Measurements from ENCODE around the gene ELP5. TPM values are rescaled to one million over a fixed set of nuclear protein-coding genes. Genes with fewer than 3 reads are reported as not detected.

Gene ELP5
- total RNA-seq, 1 experiment from 2014 or later, result 49.6 TPM

DNA sequence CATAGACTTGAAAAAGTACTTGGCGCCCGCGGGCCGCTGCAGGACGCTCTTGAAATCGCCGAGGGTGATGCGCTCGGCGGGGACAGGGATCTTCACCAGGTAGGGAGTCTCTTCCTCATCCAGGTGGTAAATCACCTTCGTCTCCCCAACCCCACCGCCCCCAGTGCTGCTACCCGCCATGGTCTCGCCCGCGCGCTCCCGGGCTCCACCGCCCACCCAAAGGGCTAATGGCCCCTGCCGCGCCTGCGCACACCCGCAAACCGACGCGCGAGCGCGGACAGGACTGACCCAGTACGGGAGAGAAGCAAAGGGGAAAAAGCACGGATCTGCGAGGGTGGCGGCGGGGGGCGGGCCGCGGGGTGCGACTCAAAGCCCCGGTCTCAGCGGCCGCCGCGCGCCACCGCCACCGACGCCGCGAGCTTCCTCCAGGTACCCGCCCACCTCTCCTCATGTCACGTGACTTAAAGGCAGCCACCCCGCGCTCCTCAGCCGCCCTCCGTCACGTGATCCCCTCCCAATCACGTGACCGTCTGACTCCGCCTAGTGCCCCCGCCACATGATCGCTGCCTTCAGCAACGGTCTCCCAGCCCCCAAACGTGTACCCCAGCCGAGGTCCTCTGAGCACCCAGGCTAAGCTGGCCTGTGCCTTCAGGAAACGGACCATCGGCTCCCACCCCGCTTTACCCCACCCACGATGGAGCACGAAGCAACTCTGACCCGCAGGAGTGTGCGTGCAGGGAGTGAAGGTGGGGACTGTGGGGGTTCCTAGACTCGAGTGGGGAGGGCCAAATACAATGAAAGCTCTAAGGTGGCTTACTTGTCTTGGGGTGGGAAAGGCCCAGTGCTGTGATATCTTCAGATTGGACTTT lies 17.7 kb upstream of the ELP5 start, which contains the start of gene DVL2:
Gene DVL2, minus strand, starts transcription at position 435 of the 869 bp plus-strand sequence. Its CDS starts 255 bp downstream, at position 180.
- Histone ChIP-seq H3K4me2 (ENCODE audit: insufficient read depth, insufficient read length, low read length) (peak within 1 kb of the TSS; percentile 92), H2BK15ac (ENCODE audit: low read depth, low read length) (no peak within 1 kb of the TSS), H3K14ac (ENCODE audit: insufficient read depth, low read length) (peak within 1 kb of the TSS; percentile 70; the same call in 1 of the 2 replicates), H3K4me1 (ENCODE audit: insufficient read depth, low read length) (no peaks in the 10 kb centered on the region), H3K79me2 (ENCODE audit: insufficient read depth, low read length) (peaks cover 23% of the 10 kb centered on the region; the same call in 1 of the 2 replicates), H2BK12ac (ENCODE audit: insufficient read length, low read depth, low read length) (no peak within 1 kb of the TSS), H2AK5ac (ENCODE audit: insufficient read length, low read length) (no peak within 1 kb of the TSS), H2BK120ac (ENCODE audit: low read depth, low read length, poor library complexity, severe bottlenecking) (no peak within 1 kb of the TSS), H3K27me3 (ENCODE audit: insufficient read depth, low read length) (no peaks in the 10 kb centered on the region), H4K20me1 (ENCODE audit: control insufficient read depth, insufficient read depth, insufficient read length) (no peaks in the 10 kb centered on the region), H3K79me1 (ENCODE audit: insufficient read depth, low read depth, low read length, poor library complexity, severe bottlenecking) (peaks cover 17% of the 10 kb centered on the region), H2AFZ (ENCODE audit: low read length) (no peak within 1 kb of the TSS), H3K27ac (ENCODE audit: insufficient read length, low read depth, low read length) (no peak within 1 kb of the TSS), H3K18ac (ENCODE audit: insufficient read length, low read depth, low read length) (peak within 1 kb of the TSS; percentile 18), H2BK20ac (ENCODE audit: low read depth, low read length, poor library complexity, severe bottlenecking) (no peak within 1 kb of the TSS), H3K23ac (ENCODE audit: insufficient read length, low read depth, low read length) (no peak within 1 kb of the TSS), H3K56ac (ENCODE audit: insufficient read length, low read depth, low read length) (no peak within 1 kb of the TSS), H3T11ph (ENCODE audit: low read length) (no peak within 1 kb of the TSS), H4K91ac (ENCODE audit: insufficient read length, low read depth, low read length) (no peak within 1 kb of the TSS), H4K5ac (ENCODE audit: insufficient read length, low read depth, low read length) (no peak within 1 kb of the TSS), H3K23me2 (ENCODE audit: insufficient read length, low read depth, low read length, poor library complexity, severe bottlenecking) (peaks cover 7% of the 10 kb centered on the region), H3K4ac (ENCODE audit: low read depth, low read length) (no peak within 1 kb of the TSS), H3K9me3 (ENCODE audit: control insufficient read depth, low read depth, low read length) (no peaks in the 10 kb centered on the region), H2BK5ac (ENCODE audit: insufficient read length, low read length) (no peak within 1 kb of the TSS), H4K8ac (replicated peaks; ENCODE audit: insufficient read length, low read depth, low read length) (no peak within 1 kb of the TSS), H3K9ac (ENCODE audit: extremely low read depth, insufficient read length, low read length) (peak within 1 kb of the TSS; percentile 98)
- peak within 1 kb of the TSS; percentile 94 to 100 for H3K4me3 Mint-ChIP-seq
- 0 out of 5 replicates have a peak, but pooled peaks cover 0 to 2% of the 10 kb centered on the region in 2 experiments for H3K9me3 Mint-ChIP-seq
- H3K4me1 Mint-ChIP-seq, result peaks cover 27 to 40% of the 10 kb centered on the region in 2 experiments
- peak; percentile 98 for DNase-seq
- WGBS (ENCODE audit: extremely low coverage, insufficient read length, low lambda C conversion rate), result no CpG with 5 or more reads among the region's 72 CpGs
- no peaks in the 10 kb centered on the region; the same call in 1 of the 2 replicates for H3K27me3 Mint-ChIP-seq (ENCODE audit: low read depth)
- TF ChIP-seq, protein P1, sequence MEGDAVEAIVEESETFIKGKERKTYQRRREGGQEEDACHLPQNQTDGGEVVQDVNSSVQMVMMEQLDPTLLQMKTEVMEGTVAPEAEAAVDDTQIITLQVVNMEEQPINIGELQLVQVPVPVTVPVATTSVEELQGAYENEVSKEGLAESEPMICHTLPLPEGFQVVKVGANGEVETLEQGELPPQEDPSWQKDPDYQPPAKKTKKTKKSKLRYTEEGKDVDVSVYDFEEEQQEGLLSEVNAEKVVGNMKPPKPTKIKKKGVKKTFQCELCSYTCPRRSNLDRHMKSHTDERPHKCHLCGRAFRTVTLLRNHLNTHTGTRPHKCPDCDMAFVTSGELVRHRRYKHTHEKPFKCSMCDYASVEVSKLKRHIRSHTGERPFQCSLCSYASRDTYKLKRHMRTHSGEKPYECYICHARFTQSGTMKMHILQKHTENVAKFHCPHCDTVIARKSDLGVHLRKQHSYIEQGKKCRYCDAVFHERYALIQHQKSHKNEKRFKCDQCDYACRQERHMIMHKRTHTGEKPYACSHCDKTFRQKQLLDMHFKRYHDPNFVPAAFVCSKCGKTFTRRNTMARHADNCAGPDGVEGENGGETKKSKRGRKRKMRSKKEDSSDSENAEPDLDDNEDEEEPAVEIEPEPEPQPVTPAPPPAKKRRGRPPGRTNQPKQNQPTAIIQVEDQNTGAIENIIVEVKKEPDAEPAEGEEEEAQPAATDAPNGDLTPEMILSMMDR (conservative IDR thresholded peaks at IDR 0.05), result no peak
- H3K27ac Mint-ChIP-seq, result peak within 1 kb of the TSS; percentile 92 to 99 (median 97)
- H3K36me3 Mint-ChIP-seq (ENCODE audit: insufficient read depth in 1 of 3, low read depth in 3 of 3), result peaks cover 38 to 63% (median 52%) of the 10 kb centered on the region in 3 experiments; a peak in 6 of 7 replicates
